Thyroid gland (tissue), 4 donors: ENCODE data around the gene JAKMIP1.

ENCODE experiments used
- POLR2A ChIP-seq, 2 donors: fragments of 450-650 bp; IDR thresholded peaks; one replicate each; pipeline ENCODE4 v1.6.1; 2017; ENCODE audit warnings: antibody characterized with exemption in 2 of 2, mild to moderate bottlenecking in 2 of 2, moderate library complexity in 1 of 2
- TF ChIP-seq, protein P1 (sequence below), 6 experiments: fragments of 200-600 bp in 3 of 6; fragments of 450-650 bp in 3 of 6; sonication (generic) in 3 of 6; IDR thresholded peaks; one replicate each; pipeline ENCODE4 v1.5.1; 2016 to 2019; ENCODE audit warnings: antibody characterized with exemption in 6 of 6, mild to moderate bottlenecking in 2 of 6, inconsistent platforms in 1 of 6, moderate library complexity in 1 of 6

- TF ChIP-seq POLR2A (IDR thresholded peaks at IDR 0.05): no peak
- TF ChIP-seq, protein P1, sequence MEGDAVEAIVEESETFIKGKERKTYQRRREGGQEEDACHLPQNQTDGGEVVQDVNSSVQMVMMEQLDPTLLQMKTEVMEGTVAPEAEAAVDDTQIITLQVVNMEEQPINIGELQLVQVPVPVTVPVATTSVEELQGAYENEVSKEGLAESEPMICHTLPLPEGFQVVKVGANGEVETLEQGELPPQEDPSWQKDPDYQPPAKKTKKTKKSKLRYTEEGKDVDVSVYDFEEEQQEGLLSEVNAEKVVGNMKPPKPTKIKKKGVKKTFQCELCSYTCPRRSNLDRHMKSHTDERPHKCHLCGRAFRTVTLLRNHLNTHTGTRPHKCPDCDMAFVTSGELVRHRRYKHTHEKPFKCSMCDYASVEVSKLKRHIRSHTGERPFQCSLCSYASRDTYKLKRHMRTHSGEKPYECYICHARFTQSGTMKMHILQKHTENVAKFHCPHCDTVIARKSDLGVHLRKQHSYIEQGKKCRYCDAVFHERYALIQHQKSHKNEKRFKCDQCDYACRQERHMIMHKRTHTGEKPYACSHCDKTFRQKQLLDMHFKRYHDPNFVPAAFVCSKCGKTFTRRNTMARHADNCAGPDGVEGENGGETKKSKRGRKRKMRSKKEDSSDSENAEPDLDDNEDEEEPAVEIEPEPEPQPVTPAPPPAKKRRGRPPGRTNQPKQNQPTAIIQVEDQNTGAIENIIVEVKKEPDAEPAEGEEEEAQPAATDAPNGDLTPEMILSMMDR (IDR thresholded peaks at IDR 0.05): no peak
Measured at GRCh38 chr4:6008092-6008551, 192.2 kb downstream of the JAKMIP1 start.
